HepG2 (cell line): Measurements from ENCODE around the gene RAB24. TPM values are rescaled to one million over a fixed set of nuclear protein-coding genes. Genes with fewer than 3 reads are reported as not detected.

Source experiments
- ESRRA ChIP-seq: sonication (generic); formaldehyde crosslinking; IDR thresholded peaks from 2 replicates; pipeline ENCODE4 v1.5.1; 2020; ENCODE audit warnings: mild to moderate bottlenecking, low read depth, missing genetic modification reagents
- FLYWCH1 ChIP-seq: sonication (generic); formaldehyde crosslinking; IDR thresholded peaks from 2 replicates; pipeline ENCODE4 v1.8.1; 2023; ENCODE audit warnings: mild to moderate bottlenecking, missing genetic modification reagents
- HBP1 ChIP-seq: IDR thresholded peaks from 2 replicates; pipeline ENCODE4 v1.6.1; 2016; ENCODE audit warnings: low read depth, control low read depth
- HDAC1 ChIP-seq: sonication (generic); formaldehyde crosslinking; IDR thresholded peaks from 2 replicates; pipeline ENCODE4 v1.5.1; 2020; ENCODE audit warnings: mild to moderate bottlenecking, missing genetic modification reagents
- JARID2 ChIP-seq: sonication (generic); formaldehyde crosslinking; IDR thresholded peaks from 2 replicates; pipeline ENCODE4 v1.8.1; 2023; ENCODE audit warnings: missing genetic modification reagents, inconsistent platforms; ENCODE audit not compliant: insufficient replicate concordance
- POLR2G ChIP-seq: fragments of 200-400 bp; formaldehyde crosslinking; IDR thresholded peaks from 2 replicates; pipeline ENCODE4 v1.6.1; 2018; ENCODE audit warnings: mild to moderate bottlenecking, low read depth, low read length, moderate library complexity
- RXRB ChIP-seq: IDR thresholded peaks from 2 replicates; pipeline ENCODE4 v1.6.1; 2016; ENCODE audit warnings: borderline replicate concordance, missing genetic modification reagents, missing compliant biosample characterization
- SALL1 ChIP-seq: sonication (generic); formaldehyde crosslinking; IDR thresholded peaks from 2 replicates; pipeline ENCODE4 v1.8.0; 2022; ENCODE audit warnings: mild to moderate bottlenecking, missing genetic modification reagents
- SIN3A ChIP-seq: IDR thresholded peaks from 2 replicates; pipeline ENCODE4 v1.6.1; 2011; ENCODE audit warnings: low read depth, mild to moderate bottlenecking, control low read depth, low read length, borderline replicate concordance
- SMAD3 ChIP-seq: sonication (generic); formaldehyde crosslinking; IDR thresholded peaks from 2 replicates; pipeline ENCODE4 v1.4.0; 2020; ENCODE audit warnings: missing genetic modification reagents
- SOX5 ChIP-seq: IDR thresholded peaks from 2 replicates; pipeline ENCODE4 v1.6.1; 2016; ENCODE audit warnings: borderline replicate concordance
- SP4 ChIP-seq: sonication (generic); formaldehyde crosslinking; IDR thresholded peaks from 2 replicates; pipeline ENCODE4 v1.8.1; 2023; ENCODE audit warnings: mild to moderate bottlenecking, missing genetic modification reagents
- ZC3H4 ChIP-seq: sonication (generic); formaldehyde crosslinking; IDR thresholded peaks from 2 replicates; pipeline ENCODE4 v1.4.0; 2020; ENCODE audit warnings: missing genetic modification reagents, borderline replicate concordance
- ZMAT5 ChIP-seq: sonication (generic); formaldehyde crosslinking; IDR thresholded peaks from 2 replicates; pipeline ENCODE4 v1.5.0; 2020; ENCODE audit warnings: mild to moderate bottlenecking, low read depth, missing genetic modification reagents, borderline replicate concordance
- ZNF512B ChIP-seq: sonication (generic); formaldehyde crosslinking; IDR thresholded peaks from 2 replicates; pipeline ENCODE4 v1.5.1; 2020; ENCODE audit warnings: missing genetic modification reagents, mild to moderate bottlenecking, borderline replicate concordance
- ZNF563 ChIP-seq: sonication (generic); formaldehyde crosslinking; IDR thresholded peaks from 2 replicates; pipeline ENCODE4 v1.8.0; 2022; ENCODE audit warnings: mild to moderate bottlenecking, moderate library complexity, missing genetic modification reagents
- ZNF670 ChIP-seq: sonication (generic); formaldehyde crosslinking; IDR thresholded peaks from 2 replicates; pipeline ENCODE4 v1.8.0; 2022; ENCODE audit warnings: mild to moderate bottlenecking, missing genetic modification reagents, borderline replicate concordance
- ZNF678 ChIP-seq: sonication (generic); formaldehyde crosslinking; IDR thresholded peaks from 2 replicates; pipeline ENCODE4 v1.4.0; 2020; ENCODE audit warnings: mild to moderate bottlenecking, missing genetic modification reagents
- ZSCAN22 ChIP-seq: sonication (generic); formaldehyde crosslinking; IDR thresholded peaks from 2 replicates; pipeline ENCODE4 v1.4.0; 2020; ENCODE audit warnings: mild to moderate bottlenecking, missing genetic modification reagents
- polyA plus RNA-seq, 8 experiments: library from polyadenylated mRNA; depleted of rRNA in 3 of 8; stranded (reverse) in 7 of 8; unstranded in 1 of 8; fragments of >200 nt; fragmentation: Illumina TruSeq in 4 of 8; extraction: Trizol in 4 of 8; gene quantifications; 2 replicates each; pipeline versions ENCODE4 v1.2.1 to v1.2.3, GENCODE V29; 2011 to 2016; ENCODE audit warnings: low read depth in 4 of 8, missing spikeins in 1 of 8, mixed read lengths in 1 of 8; ENCODE audit not compliant: insufficient read depth in 1 of 8
- total RNA-seq, 5 experiments: library from RNA; depleted of rRNA; stranded (reverse); fragments of >200 nt; fragmentation: Illumina TruSeq; extraction: Trizol; gene quantifications; 2 replicates each; pipeline ENCODE4 v1.2.3, GENCODE V29; 2016; ENCODE audit warnings: low read depth in 1 of 5
- TF ChIP-seq, protein P1 (sequence below): IDR thresholded peaks from 2 replicates; pipeline ENCODE4 v1.6.1; 2016; ENCODE audit warnings: missing compliant biosample characterization, missing genetic modification reagents, borderline replicate concordance
- TF ChIP-seq, protein P2 (sequence below): IDR thresholded peaks from 2 replicates; pipeline ENCODE4 v1.6.1; 2016; ENCODE audit warnings: low read depth

The RAB24 gene
- total and polyA plus RNA-seq, 2 of the 13 experiments (the other 11 are each of a cell fraction or from before 2014, with no cell fraction given) = 22.9 to 63.7 TPM

DNA sequence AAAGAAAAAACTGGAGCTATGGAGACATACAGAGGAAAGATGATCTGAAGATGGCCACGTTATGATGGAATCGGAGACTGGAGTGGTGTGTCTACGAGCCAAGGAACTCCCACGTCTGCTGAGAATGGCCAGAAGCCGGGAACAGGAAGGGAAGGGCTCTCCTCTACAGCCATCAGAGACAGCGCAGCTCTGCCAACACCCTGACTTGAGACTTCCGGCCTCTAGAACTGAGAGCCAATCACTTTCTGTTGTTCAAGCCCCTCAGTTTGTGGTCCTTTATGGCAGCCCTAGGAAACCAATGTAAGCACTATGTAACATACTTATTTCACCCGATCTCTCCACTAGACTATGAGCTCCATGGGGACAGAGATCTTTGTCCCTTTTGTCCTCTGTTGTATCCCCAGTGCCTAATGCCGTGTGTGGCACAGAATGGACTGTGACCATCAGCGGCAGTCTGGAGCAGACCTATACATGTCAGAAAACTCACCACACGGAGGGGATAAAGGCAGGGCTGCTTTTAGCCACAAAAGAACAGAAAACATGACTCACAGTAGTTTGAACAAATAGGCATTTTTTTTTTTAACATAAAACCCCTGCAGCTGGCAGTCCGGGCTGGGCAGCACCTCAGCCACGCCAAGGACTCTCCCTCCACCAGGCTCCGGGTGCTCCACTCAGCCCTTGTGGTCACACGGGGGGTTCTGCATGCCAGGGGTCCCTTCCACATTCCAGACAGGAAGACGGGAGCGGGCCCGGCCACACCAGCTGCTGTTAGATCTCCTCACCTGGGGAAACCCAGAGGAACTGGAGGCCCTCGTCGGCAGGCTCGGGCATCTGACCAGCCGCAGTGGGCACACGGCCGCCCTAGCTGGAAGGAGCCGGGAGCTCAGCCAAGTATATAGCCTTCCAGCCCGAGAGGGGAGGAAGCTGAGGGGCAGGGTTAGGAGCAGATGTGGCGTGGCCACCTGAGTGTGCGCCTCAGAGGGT, 24.3 kb upstream of the RAB24 start (continued):
- TF ChIP-seq ESRRA (peak; percentile 61; the same call in 1 of the 2 replicates), SIN3A (0 out of 2 replicates have a peak, but pooled peaks have one; percentile 27), HDAC1 (CRISPR knock-in tag) (0 out of 2 replicates have a peak, but pooled peaks have one; percentile 31), SOX5 (CRISPR knock-in tag) (peak; percentile 54; the same call in 1 of the 2 replicates), ZNF563 (CRISPR knock-in tag) (no peak), SP4 (CRISPR knock-in tag) (0 out of 2 replicates have a peak, but pooled peaks have one; percentile 16), SMAD3 (CRISPR knock-in tag) (no peak), SALL1 (CRISPR knock-in tag) (0 out of 2 replicates have a peak, but pooled peaks have one; percentile 9), RXRB (CRISPR knock-in tag) (no peak), ZNF512B (CRISPR knock-in tag) (no peak), HBP1 (CRISPR knock-in tag) (no peak), ZNF678 (CRISPR knock-in tag) (no peak), ZMAT5 (no peak), POLR2G (no peak), ZNF670 (CRISPR knock-in tag) (no peak; the same call in 1 of the 2 replicates), ZSCAN22 (no peak), JARID2 (CRISPR knock-in tag) (no peak), FLYWCH1 (CRISPR knock-in tag) (no peak), ZC3H4 (CRISPR knock-in tag) (no peak)
- TF ChIP-seq, protein P1, sequence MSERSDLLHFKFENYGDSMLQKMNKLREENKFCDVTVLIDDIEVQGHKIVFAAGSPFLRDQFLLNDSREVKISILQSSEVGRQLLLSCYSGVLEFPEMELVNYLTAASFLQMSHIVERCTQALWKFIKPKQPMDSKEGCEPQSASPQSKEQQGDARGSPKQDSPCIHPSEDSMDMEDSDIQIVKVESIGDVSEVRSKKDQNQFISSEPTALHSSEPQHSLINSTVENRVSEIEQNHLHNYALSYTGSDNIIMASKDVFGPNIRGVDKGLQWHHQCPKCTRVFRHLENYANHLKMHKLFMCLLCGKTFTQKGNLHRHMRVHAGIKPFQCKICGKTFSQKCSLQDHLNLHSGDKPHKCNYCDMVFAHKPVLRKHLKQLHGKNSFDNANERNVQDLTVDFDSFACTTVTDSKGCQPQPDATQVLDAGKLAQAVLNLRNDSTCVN (CRISPR knock-in tag) = peak; percentile 70; the same call in 1 of the 2 replicates
- TF ChIP-seq, protein P2, sequence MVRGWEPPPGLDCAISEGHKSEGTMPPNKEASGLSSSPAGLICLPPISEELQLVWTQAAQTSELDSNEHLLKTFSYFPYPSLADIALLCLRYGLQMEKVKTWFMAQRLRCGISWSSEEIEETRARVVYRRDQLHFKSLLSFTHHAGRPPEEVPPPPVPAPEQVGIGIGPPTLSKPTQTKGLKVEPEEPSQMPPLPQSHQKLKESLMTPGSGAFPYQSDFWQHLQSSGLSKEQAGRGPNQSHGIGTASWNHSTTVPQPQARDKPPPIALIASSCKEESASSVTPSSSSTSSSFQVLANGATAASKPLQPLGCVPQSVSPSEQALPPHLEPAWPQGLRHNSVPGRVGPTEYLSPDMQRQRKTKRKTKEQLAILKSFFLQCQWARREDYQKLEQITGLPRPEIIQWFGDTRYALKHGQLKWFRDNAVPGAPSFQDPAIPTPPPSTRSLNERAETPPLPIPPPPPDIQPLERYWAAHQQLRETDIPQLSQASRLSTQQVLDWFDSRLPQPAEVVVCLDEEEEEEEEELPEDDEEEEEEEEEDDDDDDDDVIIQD (CRISPR knock-in tag) = no peak
